GM21786 (cell line): ENCODE data around the gene DLGAP1.

ENCODE experiments used
- ATAC-seq: cut with Tn5 transposase; IDR thresholded peaks from one replicate; pipeline ENCODE4 v1.9.1; 2021; ENCODE audit not compliant: unreplicated experiment

DLGAP1 gene

DNA sequence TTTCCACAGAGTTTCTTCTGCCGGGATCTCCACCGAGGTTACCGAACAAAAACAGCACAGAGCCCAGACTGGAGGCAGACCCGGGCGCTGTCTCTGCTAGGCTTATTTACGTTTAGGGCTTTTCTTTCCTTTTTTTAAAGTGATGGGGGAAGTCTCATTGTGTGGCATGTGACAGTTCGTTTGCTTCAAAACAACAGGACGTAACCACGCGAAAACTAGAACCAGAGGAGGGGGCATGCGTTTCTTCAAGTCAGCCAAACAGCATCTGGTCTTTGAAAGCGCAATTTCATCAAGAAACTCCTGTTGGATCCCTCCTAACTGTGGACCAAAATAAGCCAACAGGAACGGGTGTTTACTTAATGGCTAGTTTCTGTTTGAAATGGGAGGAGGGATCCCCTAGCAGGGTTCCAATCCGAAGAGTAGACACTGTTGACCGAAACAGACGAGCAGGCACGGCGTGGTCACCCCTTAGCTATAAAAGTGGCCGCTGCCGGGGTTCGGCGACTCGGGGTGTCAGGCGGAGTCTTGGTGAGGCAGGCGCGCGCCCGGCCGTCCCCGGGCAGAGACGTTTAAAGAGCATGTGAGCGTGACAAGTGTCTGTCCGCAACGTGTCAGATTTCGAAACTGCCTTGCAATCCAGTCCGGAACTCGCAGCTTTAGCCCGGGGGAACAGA, 1006.1 kb downstream of the DLGAP1 start:
- ATAC-seq = peak; percentile 28

DNA sequence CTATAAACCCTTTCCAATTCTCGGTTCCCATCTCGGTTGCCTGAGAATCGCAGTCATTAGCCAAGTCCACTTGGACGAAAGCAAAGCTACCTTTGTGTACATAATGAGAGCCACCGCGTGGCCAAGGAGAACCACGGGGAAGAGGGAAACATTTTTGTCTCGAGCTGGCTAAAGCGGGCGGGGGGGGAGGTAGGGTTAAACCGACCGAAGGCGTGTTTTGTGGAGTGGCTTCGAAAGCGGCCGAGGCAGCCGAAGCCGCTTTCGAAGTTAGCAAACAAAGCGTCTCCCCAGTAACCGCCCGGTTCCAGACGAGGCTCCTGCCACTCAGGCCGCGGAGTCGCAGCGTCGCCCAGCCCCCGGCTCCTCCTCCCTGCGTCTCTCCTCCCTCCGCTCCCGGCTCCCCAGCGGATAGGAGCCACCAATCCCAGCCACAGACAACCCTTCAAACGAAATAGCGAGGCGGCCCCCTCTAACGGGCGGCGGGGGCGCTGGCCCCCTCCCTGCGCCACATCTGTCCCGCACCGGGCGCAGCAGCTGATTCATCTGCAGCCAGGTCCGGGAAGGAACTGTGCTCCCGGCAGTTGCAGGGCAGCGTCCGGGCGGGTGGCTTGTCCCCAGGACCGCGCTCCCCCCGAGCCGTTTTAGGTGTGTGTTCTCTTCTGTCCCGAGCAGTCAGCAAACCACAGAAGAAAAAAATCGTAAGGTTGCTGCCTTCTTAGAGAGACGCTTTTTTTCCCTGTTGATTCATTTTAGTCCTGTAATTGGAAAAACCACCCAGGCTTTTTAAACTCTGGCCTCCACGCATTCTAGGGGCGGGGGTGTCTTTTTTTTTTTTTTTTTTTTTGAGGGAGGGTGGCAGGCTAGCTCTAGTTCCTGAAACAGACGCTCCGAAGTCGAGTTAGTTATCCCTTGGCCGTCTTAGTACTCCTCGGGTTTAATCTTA, 1006.9 kb downstream of the DLGAP1 start:
- ATAC-seq = peak; percentile 60

DNA sequence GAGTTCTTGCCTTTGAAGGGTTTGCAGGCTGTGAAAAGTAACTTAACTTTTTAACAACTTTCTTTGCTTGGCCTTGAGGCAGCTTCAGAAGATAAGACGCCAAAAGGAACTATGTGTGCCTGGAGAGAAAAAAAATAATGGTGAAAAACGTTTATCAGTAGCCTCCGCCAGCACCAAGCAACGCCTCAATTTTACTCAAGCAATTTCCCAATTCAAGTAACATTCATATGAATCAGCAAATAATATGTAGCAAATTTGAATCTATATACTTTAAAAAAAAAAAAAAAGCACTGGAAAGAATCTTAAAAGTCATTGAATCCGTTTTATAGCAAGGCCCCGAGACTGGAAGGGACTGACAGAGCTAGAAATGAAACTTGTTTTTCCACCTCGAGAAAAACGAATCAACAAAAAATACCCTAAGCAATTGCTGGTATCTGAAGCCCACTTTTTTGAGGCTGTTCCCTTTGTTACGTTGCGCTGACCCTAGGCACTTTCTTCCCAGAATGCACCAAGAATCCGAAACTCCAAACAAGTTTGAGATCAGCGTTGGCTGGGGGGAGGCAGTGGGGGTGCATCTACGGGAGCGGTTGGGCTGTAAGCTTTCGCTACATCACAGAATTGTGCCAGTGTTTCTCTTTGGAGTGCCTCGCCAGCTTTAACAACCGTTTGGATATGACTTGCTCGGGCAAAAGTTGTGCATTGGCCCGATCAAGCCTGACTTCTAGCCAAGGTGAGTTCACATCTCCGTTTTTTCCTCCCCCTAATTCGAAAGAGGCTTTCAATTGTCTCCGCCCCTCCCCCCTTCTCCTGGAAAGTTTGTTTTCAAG, 1007.8 kb downstream of the DLGAP1 start:
- ATAC-seq = no peak
